ENCODE data around the gene INPP4B.

The INPP4B gene

GRCh38 chr4:142278171-142278570 lies 567.9 kb downstream of the INPP4B start:
- ATAC-seq (ENCODE audit: low read depth) (no peak), DNase-seq (ENCODE audit: low spot score) (no peak)
- Histone ChIP-seq H3K27ac (ENCODE audit: poor library complexity, severe bottlenecking) (no peak overlapping the region), H3K9me3 (ENCODE audit: severe bottlenecking) (no peaks in the 10 kb centered on the region), H3K4me1 (ENCODE audit: insufficient read depth, poor library complexity, severe bottlenecking) (peaks cover 14% of the 10 kb centered on the region), H3K4me3 (ENCODE audit: severe bottlenecking) (no peak overlapping the region), H3K27me3 (ENCODE audit: insufficient read depth, poor library complexity, severe bottlenecking) (no peaks in the 10 kb centered on the region), H3K36me3 (ENCODE audit: low read depth) (peaks cover 11% of the 10 kb centered on the region; the same call in 1 of the 2 replicates)
- TF ChIP-seq CTCF (IDR thresholded peaks at IDR 0.05; ENCODE audit: poor library complexity, severe bottlenecking): no peak

DNA sequence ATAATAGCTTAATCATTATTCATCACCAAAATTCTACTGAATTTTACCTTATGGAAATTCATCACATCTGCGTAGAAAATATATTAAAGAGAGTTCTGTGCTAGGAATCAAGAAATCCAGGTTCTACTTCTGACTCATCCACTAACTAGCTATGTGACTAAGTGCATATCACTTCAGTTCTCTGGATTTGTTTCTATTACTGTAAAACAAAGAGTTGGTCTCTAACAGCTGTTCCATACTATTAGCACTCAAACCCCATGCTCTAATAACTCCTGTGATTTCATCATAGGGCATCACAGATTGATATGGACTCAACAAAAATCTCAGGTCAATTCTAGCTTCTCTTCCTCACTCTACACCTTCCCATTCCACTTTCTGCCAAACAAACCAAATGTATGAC lies 572.0 kb downstream of the INPP4B start:
- no peak for DNase-seq (ENCODE audit: low spot score)
- TF ChIP-seq CTCF (IDR thresholded peaks at IDR 0.05; ENCODE audit: poor library complexity, severe bottlenecking): no peak
- H3K4me3 ChIP-seq (ENCODE audit: severe bottlenecking): no peak overlapping the region

DNA sequence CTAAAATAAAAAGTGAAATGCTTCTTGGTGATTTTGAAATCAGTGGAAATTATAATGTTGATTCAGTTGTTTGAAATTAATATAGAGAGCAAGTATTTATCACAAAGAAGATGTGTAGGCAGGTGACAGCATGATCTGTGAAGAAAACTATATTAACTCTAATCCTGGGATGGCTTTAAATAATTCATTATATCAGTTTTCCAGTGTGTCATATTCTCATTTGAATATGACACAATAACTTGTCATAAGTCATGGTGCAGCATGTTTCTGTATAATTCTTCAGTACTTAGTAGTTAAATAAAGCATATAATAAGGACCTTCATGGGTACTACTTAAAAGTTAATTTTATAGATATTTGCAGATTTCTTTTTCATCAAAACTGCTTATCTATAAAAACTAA lies 573.6 kb downstream of the INPP4B start:
- TF ChIP-seq CTCF (IDR thresholded peaks at IDR 0.05; ENCODE audit: poor library complexity, severe bottlenecking): no peak
- ATAC-seq (ENCODE audit: low read depth): no peak
- no peak overlapping the region for H3K4me3 ChIP-seq (ENCODE audit: severe bottlenecking)
- peaks cover 24% of the 10 kb centered on the region for H3K36me3 ChIP-seq (ENCODE audit: low read depth)
- H3K9me3 ChIP-seq (ENCODE audit: severe bottlenecking): no peaks in the 10 kb centered on the region
- H3K27ac ChIP-seq (ENCODE audit: poor library complexity, severe bottlenecking): no peak overlapping the region
- H3K4me1 ChIP-seq (ENCODE audit: insufficient read depth, poor library complexity, severe bottlenecking): peaks cover 7% of the 10 kb centered on the region
- DNase-seq (ENCODE audit: low spot score): no peak
- H3K27me3 ChIP-seq (ENCODE audit: insufficient read depth, poor library complexity, severe bottlenecking): no peaks in the 10 kb centered on the region

More for the DNA sequence above, 572.0 kb downstream of the INPP4B start:
- H3K9me3 ChIP-seq (ENCODE audit: severe bottlenecking): no peaks in the 10 kb centered on the region
- peak; percentile 59; the same call in 1 of the 3 replicates for ATAC-seq (ENCODE audit: low read depth)
- peak overlapping the region; percentile 0 for H3K27ac ChIP-seq (ENCODE audit: poor library complexity, severe bottlenecking)
- no peaks in the 10 kb centered on the region for H3K27me3 ChIP-seq (ENCODE audit: insufficient read depth, poor library complexity, severe bottlenecking)
- peaks cover 23% of the 10 kb centered on the region for H3K36me3 ChIP-seq (ENCODE audit: low read depth)
- peaks cover 9% of the 10 kb centered on the region for H3K4me1 ChIP-seq (ENCODE audit: insufficient read depth, poor library complexity, severe bottlenecking)

- no peak for ATAC-seq (ENCODE audit: low read depth)
- Histone ChIP-seq H3K4me3 (ENCODE audit: severe bottlenecking) (no peak overlapping the region), H3K9me3 (ENCODE audit: severe bottlenecking) (no peaks in the 10 kb centered on the region), H3K4me1 (ENCODE audit: insufficient read depth, poor library complexity, severe bottlenecking) (peaks cover 12% of the 10 kb centered on the region), H3K27ac (ENCODE audit: poor library complexity, severe bottlenecking) (no peak overlapping the region), H3K27me3 (ENCODE audit: insufficient read depth, poor library complexity, severe bottlenecking) (no peaks in the 10 kb centered on the region), H3K36me3 (ENCODE audit: low read depth) (peaks cover 24% of the 10 kb centered on the region)
- no peak for DNase-seq (ENCODE audit: low spot score)
- no peak for TF ChIP-seq CTCF (IDR thresholded peaks at IDR 0.05; ENCODE audit: poor library complexity, severe bottlenecking)
These were observed 574.3 kb downstream of the INPP4B start for GRCh38 chr4:142271832-142272231.

- Histone ChIP-seq H3K9me3 (ENCODE audit: severe bottlenecking) (no peaks in the 10 kb centered on the region), H3K4me3 (ENCODE audit: severe bottlenecking) (no peak overlapping the region)
- no peak for ATAC-seq (ENCODE audit: low read depth)
These were observed 579.0 kb downstream of the INPP4B start for GRCh38 chr4:142267101-142267500.

More at GRCh38 chr4:142267101-142267500, 579.0 kb downstream of the INPP4B start:
- peaks cover 16% of the 10 kb centered on the region for H3K36me3 ChIP-seq (ENCODE audit: low read depth)
- no peak for DNase-seq (ENCODE audit: low spot score)
- no peak for TF ChIP-seq CTCF (IDR thresholded peaks at IDR 0.05; ENCODE audit: poor library complexity, severe bottlenecking)
- peak overlapping the region; percentile 37 for H3K27ac ChIP-seq (ENCODE audit: poor library complexity, severe bottlenecking)
- peaks cover 24% of the 10 kb centered on the region for H3K4me1 ChIP-seq (ENCODE audit: insufficient read depth, poor library complexity, severe bottlenecking)
- no peaks in the 10 kb centered on the region for H3K27me3 ChIP-seq (ENCODE audit: insufficient read depth, poor library complexity, severe bottlenecking)

Measured in RWPE2 (cell line).